NOMO-1 treated with DMSO at 0.1 percent for 48 hours (cell line): Measurements from ENCODE around the gene NDUFS3.

Experiments
- DNase-seq: peaks from one replicate; lab custom pipeline; 2025; ENCODE audit not compliant: unreplicated experiment; lab: John Stamatoyannopoulos, UW

Gene NDUFS3

GRCh38 chr11:47589977-47590861 is 11.3 kb downstream of the NDUFS3 start:
- no peak for DNase-seq

DNA sequence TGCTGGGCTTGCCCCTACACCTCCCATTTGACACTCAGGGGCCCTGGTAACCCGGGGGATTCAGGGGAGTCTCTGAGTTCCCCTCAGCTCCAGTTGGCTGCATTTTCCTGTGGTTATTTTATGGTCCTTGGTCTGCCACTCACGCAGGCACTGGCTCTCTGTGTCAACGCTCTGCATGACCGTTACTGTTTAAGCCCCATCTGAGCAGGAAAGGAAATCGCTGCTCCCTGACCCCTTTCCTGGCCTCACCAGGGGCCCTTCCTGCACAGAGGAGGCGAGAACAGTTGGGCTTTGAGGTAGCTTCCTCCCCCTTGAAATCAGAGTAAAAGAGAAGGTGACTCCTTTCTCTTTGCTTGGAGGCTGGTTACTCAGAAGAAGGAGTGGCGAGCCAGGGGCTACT is 12.9 kb downstream of the NDUFS3 start:
- peak; percentile 80 for DNase-seq

DNA sequence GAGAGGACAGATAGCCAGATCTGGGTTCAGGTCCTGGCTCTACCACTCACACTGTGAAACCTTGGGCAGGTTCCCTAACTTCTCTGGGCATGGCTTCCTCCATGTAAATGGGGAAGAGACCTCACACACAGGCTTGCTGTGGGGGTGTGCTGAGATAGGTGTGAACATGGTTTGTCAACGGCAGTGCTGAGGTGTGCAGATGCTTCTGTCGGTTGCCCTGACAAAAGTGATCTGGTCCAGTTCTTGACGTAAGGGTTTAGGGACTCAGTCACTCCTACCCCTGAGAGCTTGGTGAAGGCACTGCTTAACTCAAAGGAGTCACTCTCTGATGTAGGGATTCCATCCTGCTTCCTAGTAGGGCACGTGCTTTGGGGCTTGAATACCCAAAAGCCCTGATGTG is 13.4 kb downstream of the NDUFS3 start:
- DNase-seq, result peak; percentile 48

- DNase-seq, result no peak
Observed at GRCh38 chr11:47592970-47593369, 14.1 kb downstream of the NDUFS3 start.

- DNase-seq, result no peak
Observed at GRCh38 chr11:47593492-47593933, 14.6 kb downstream of the NDUFS3 start.

- DNase-seq, result no peak
Observed at GRCh38 chr11:47593934-47594855, 15.3 kb downstream of the NDUFS3 start, which contains the start of gene C1QTNF4. Gene C1QTNF4, minus strand, starts transcription at chr11:47594411. Its CDS starts 3,601 bp downstream, at chr11:47590810.

- no peak for DNase-seq
Observed at GRCh38 chr11:47595029-47595428, 16.2 kb downstream of the NDUFS3 start.

GRCh38 chr11:47595967-47596366 is 17.1 kb downstream of the NDUFS3 start:
- no peak for DNase-seq

- DNase-seq, result no peak
Observed at GRCh38 chr11:47599902-47600301, 21.0 kb downstream of the NDUFS3 start.

GRCh38 chr11:47603295-47603694 is 24.4 kb downstream of the NDUFS3 start:
- no peak for DNase-seq

GRCh38 chr11:47605921-47606320 is 27.0 kb downstream of the NDUFS3 start:
- no peak for DNase-seq

DNA sequence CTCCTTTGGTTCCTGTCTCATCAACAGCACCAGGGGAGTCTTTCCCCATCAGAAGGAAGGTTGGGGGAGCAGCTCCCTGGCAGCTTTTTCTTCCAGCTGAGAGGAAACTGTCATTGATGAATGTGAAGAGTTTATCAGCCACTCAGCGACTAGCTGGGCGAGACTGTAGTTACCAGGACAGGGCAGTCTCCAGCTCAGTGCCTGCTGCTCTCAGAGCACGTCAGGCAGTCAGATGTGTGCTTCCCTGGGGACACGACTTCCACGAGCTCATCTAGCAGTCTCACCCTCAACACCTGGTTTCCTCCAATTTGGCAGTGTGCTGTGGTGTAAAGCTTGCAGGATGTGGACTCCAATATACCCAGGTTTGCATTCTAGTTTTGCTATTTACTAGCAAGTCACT is 27.9 kb downstream of the NDUFS3 start:
- DNase-seq, result no peak

GRCh38 chr11:47607380-47607779 is 28.5 kb downstream of the NDUFS3 start:
- no peak for DNase-seq

GRCh38 chr11:47609675-47610074 is 30.8 kb downstream of the NDUFS3 start:
- DNase-seq, result no peak

DNA sequence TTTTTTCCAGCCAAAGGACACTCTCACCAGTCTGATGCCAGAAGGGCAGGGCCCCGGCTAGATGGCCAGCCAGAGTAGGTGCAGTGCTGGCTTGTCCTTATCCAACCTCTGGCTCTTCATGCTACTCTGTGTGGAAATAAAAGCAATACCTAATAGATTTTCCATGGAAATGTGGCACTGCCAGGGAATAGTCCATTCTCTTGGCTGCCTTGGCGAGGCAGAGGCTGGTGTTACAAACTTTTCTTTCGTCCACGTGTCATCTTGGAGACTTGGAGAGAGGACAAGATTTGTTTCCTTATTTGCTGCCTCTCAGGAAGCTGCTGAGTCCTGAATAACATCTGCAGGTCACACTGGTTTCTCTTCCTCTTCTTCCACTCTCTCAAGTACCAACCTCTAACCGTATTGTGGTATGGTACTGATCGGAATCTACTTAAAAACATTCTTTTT is 32.5 kb downstream of the NDUFS3 start:
- DNase-seq, result peak; percentile 96

- DNase-seq, result no peak
Observed at GRCh38 chr11:47615249-47615648, 36.4 kb downstream of the NDUFS3 start.

- peak; percentile 76 for DNase-seq
Observed at GRCh38 chr11:47616726-47617416, 38.0 kb downstream of the NDUFS3 start.

- no peak for DNase-seq
Observed at GRCh38 chr11:47617417-47617809, 38.5 kb downstream of the NDUFS3 start.

DNA sequence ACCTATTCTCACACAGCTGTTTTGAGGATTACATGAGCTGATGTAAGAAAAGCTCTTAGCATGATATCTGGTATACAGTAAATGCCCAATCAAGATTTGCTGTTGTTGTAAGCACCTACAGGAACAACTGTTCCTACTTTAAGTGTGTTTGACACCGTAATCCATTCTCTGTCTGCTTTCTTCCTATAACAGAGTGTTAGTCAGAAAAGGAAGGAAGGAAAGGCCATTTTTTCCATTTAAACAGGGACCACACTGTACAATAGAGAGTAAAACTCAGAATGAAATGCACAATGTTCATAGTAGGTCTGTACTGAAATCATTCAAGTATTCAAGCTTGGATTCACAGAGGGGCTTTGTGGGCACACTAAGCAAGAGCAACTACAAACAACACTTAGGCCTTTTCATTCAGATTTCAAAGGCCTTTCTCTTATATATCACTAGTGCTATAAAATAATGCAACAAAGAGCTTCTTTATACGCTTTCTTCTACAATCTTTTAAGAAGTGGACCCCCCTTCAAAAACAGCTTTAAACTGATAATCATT is 42.0 kb downstream of the NDUFS3 start:
- no peak for DNase-seq

DNA sequence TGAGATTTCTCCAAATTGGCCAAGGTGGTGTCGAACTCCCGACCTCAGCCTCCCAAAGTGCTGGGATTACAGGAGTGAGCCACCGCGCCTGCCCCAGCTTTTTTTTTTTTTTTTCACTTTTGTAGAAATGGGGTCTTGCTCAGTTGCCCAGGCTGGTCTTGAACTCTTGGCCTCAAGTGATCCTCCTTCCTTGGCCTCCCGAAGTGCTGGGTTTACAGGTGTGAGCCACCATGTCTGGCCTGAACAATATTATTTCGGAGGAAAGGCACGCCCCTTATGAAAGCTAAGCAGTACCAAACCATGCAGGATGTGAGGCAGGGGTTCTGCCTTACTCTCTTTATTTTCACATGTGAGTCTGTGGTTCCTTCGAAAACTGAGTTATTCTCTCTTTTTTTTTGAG is 47.4 kb downstream of the NDUFS3 start:
- DNase-seq, result no peak

GRCh38 chr11:47628026-47628425 is 49.2 kb downstream of the NDUFS3 start:
- no peak for DNase-seq
